ENCODE data around the gene YPEL2. TPM values are rescaled to one million over a fixed set of nuclear protein-coding genes. Genes with fewer than 3 reads are reported as not detected.
A peak's percentile ranks its signal among the peaks of the same experiment; 100 is the strongest.

The YPEL2 gene
- total RNA-seq, 2 donors from 2014 or later: 26.7 to 27.0 TPM

DNA sequence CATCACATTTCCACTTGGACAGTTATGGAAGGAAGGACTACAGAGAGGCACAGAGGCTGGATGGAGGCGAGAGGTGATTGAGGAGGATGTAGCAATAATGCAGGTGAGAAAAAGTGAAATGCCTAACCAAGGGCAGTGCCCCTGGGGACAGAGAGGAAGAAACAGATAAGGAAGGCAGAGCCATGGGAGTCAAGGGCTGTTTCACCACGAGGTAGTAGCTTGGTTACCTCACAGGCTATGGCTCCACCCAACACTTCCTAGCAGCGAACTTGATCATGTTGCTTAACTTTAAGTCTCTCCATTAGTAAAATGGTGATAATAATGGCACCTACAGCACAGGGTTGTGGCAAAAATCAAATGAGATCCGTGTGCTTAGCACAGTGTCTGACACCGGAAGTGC is 83.9 kb downstream of the YPEL2 start:
- ATAC-seq: no peak
- intact Hi-C loops (cut with DNase I): no loop called here
- TF ChIP-seq, protein P1, sequence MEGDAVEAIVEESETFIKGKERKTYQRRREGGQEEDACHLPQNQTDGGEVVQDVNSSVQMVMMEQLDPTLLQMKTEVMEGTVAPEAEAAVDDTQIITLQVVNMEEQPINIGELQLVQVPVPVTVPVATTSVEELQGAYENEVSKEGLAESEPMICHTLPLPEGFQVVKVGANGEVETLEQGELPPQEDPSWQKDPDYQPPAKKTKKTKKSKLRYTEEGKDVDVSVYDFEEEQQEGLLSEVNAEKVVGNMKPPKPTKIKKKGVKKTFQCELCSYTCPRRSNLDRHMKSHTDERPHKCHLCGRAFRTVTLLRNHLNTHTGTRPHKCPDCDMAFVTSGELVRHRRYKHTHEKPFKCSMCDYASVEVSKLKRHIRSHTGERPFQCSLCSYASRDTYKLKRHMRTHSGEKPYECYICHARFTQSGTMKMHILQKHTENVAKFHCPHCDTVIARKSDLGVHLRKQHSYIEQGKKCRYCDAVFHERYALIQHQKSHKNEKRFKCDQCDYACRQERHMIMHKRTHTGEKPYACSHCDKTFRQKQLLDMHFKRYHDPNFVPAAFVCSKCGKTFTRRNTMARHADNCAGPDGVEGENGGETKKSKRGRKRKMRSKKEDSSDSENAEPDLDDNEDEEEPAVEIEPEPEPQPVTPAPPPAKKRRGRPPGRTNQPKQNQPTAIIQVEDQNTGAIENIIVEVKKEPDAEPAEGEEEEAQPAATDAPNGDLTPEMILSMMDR (IDR thresholded peaks at IDR 0.05): no peak
- TF ChIP-seq POLR2A (IDR thresholded peaks at IDR 0.05): no peak

DNA sequence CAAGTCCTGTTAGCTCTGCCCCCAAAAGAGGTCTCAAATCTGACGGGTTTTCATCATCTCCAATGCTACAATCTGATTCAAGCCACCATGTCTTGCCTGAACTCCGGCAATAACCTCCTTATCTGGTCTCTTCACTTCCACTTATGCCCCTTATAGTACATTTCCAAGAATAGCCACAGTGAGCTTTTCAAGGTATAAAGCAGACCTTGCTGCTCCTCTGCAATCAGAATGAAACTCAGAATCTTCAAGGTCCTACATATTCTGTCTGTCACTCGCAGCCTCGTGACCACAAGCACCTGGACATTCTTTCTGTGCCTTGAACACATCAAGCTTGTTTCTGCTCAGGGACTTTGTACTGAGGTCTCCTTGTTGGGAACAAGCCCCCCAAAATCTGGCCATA is 84.7 kb downstream of the YPEL2 start:
- DNase-seq (no peak), ATAC-seq (no peak)
- TF ChIP-seq POLR2A (IDR thresholded peaks at IDR 0.05): no peak
- TF ChIP-seq, protein P1 (IDR thresholded peaks at IDR 0.05): no peak
- H3K4me1 ChIP-seq: peaks cover 7% of the 10 kb centered on the region
- H3K27me3 ChIP-seq: no peaks in the 10 kb centered on the region
- H3K36me3 ChIP-seq (replicated peaks in 1 of 2; ENCODE audit: insufficient read depth in 1 of 2, low read depth in 2 of 2): no peaks in the 10 kb centered on the region
- no peak overlapping the region for H3K27ac ChIP-seq
- intact Hi-C loops (cut with DNase I): no loop called here
- no peaks in the 10 kb centered on the region for H3K9me3 ChIP-seq
- H3K4me3 ChIP-seq: no peak overlapping the region
- 80 to 89% methylated on average over 4 of the region's 4 CpGs for WGBS, 2 donors

More for the DNA sequence above, 83.9 kb downstream of the YPEL2 start:
- no peak overlapping the region for H3K27ac ChIP-seq
- H3K27me3 ChIP-seq: no peaks in the 10 kb centered on the region
- no peaks in the 10 kb centered on the region for H3K36me3 ChIP-seq (replicated peaks in 1 of 2; ENCODE audit: insufficient read depth in 1 of 2, low read depth in 2 of 2)
- no peaks in the 10 kb centered on the region for H3K4me1 ChIP-seq
- no peaks in the 10 kb centered on the region for H3K9me3 ChIP-seq
- DNase-seq: no peak
- WGBS, 2 donors: 64 to 69% methylated on average over 5 of the region's 5 CpGs
- H3K4me3 ChIP-seq: no peak overlapping the region

DNA sequence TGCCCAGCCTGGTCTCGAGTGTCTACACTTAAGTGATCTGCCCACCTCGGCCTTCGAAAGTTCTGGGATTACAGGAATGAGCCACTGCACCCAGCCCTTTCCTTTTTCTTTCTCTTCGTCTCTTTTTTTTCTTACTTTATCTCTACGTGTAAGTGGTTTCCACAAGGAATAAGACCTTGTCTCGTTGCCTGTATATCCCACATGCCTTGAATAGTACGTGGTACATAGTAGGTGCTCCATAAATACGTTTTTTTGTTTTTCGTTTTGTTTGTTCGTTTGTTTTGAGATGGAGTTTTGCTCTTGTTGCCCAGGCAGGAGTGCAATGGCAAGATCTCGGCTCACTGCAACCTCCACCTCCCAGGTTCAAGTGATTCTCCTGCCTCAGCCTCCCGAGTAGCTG is 86.0 kb downstream of the YPEL2 start:
- ATAC-seq (no peak), DNase-seq (no peak)
- Histone ChIP-seq H3K27me3 (no peaks in the 10 kb centered on the region), H3K4me3 (no peak overlapping the region), H3K4me1 (peaks cover 18% of the 10 kb centered on the region), H3K27ac (no peak overlapping the region), H3K36me3 (replicated peaks in 1 of 2; ENCODE audit: insufficient read depth in 1 of 2, low read depth in 2 of 2) (no peaks in the 10 kb centered on the region), H3K9me3 (no peaks in the 10 kb centered on the region)
- intact Hi-C loops (cut with DNase I): no loop called here
- TF ChIP-seq POLR2A (IDR thresholded peaks at IDR 0.05): no peak
- TF ChIP-seq, protein P1 (IDR thresholded peaks at IDR 0.05): no peak
- 91 to 93% methylated on average over 12 of the region's 12 CpGs for WGBS, 2 donors

DNA sequence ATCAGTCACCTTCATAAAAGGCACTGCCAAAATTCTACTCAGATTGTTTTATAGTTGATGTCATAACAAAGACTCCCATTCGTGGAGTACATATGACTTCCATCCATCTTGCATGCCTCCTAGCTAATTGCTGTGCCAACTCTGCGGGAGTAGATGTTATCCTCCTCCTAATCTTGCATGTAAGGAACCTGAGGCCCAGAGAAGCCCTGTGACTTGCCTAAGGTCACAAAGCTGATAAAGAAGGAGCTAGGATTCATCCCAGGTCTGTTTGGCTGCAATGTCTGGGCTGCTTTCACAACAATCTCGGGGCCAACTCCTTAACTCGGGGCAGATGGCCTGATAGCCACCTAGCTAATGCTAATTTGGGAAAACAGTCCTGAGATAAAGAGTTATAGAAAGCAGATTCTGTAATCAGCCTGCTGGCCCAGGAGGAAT is 87.3 kb downstream of the YPEL2 start:
- H3K27me3 ChIP-seq: no peaks in the 10 kb centered on the region
- H3K36me3 ChIP-seq (replicated peaks in 1 of 2; ENCODE audit: insufficient read depth in 1 of 2, low read depth in 2 of 2): no peaks in the 10 kb centered on the region
- intact Hi-C loops (cut with DNase I): no loop called here
- ATAC-seq (no peak), DNase-seq (no peak)
- H3K27ac ChIP-seq: peak overlapping the region in 3 of 4 donors; percentile 34 to 46 (median 46)
- peaks cover 31% of the 10 kb centered on the region for H3K4me1 ChIP-seq
- WGBS, 2 donors: 21 to 36% methylated on average over 4 of the region's 4 CpGs
- H3K9me3 ChIP-seq: no peaks in the 10 kb centered on the region
- no peak for TF ChIP-seq POLR2A (IDR thresholded peaks at IDR 0.05)
- TF ChIP-seq, protein P1 (IDR thresholded peaks at IDR 0.05): no peak
- H3K4me3 ChIP-seq: no peak overlapping the region

DNA sequence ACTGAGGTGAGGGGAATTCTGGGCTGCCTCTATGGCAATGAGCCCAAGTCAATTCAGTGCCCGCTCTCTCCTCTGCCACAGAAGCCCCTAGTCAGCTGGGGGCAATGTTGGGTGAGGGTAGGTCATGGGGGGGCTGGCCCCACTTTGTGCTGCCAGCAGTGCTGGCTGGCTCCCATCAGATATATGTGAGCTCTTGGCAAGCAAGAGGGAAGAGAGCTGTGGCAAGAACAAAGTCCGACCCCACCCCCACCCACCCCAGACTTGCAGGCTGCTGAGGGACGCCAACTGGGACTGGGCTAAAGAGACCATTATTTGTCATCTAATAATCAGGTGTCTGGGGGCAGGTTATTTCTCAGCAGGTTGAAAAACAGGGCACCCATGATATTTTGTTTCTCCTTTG is 89.4 kb downstream of the YPEL2 start:
- DNase-seq (peak in 1 of 4 donors; percentile 55), ATAC-seq (no peak)
- no peaks in the 10 kb centered on the region for H3K27me3 ChIP-seq
- H3K4me3 ChIP-seq: no peak overlapping the region
- peak overlapping the region in 2 of 4 donors; percentile 20 to 43 for H3K27ac ChIP-seq
- intact Hi-C loops (cut with DNase I): no loop called here
- no peak for TF ChIP-seq POLR2A (IDR thresholded peaks at IDR 0.05)
- TF ChIP-seq, protein P1 (IDR thresholded peaks at IDR 0.05): no peak
- H3K9me3 ChIP-seq: no peaks in the 10 kb centered on the region
- H3K36me3 ChIP-seq (replicated peaks in 1 of 2; ENCODE audit: insufficient read depth in 1 of 2, low read depth in 2 of 2): no peaks in the 10 kb centered on the region
- 5 to 36% methylated on average over 3 of the region's 3 CpGs for WGBS, 2 donors
- H3K4me1 ChIP-seq: peaks cover 49% of the 10 kb centered on the region

All from body of pancreas (tissue), 4 donors.